Measurements from ENCODE around the gene NDUFA5.

NDUFA5 gene

DNA sequence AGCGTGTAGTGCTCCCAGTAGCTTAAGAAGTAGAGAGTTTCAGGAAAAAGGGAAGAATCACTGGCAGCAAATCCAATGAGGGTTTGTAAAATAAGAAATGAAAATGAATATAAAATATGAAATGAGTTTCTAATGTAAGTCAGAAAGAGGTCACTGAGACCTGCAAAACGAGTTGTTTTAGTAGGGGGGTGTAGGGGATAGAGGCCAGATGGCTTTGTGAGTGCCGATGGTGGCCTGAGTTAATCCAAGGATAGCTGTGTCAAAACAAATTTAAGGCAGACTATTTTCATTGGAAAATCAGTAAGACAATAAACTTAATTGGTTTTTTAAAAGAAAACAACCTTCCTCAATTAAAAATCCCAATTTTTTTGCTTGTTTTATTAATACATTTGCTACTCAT, 43.3 kb upstream of the NDUFA5 start (continued):
- TF ChIP-seq ZNF184 (tag by site-specific recombination; IDR thresholded peaks at IDR 0.05) (no peak), PRDM10 (tag by site-specific recombination; IDR thresholded peaks at IDR 0.05) (no peak), ZNF747 (tag by site-specific recombination; IDR thresholded peaks at IDR 0.05) (no peak), ZNF280C (tag by site-specific recombination; IDR thresholded peaks at IDR 0.05) (no peak), ZFHX2 (tag by site-specific recombination; conservative IDR thresholded peaks at IDR 0.05) (no peak)

GRCh38 chr7:123599766-123600165, 42.1 kb upstream of the NDUFA5 start:
- CTCF ChIA-PET, result interaction anchor here (0.5 to 1.5 kb wide), 4 partner anchors 19 to 1432 kb away, joined by 3 to 4 read pairs (median 3); no protein-coding TSS in a partner anchor

DNA sequence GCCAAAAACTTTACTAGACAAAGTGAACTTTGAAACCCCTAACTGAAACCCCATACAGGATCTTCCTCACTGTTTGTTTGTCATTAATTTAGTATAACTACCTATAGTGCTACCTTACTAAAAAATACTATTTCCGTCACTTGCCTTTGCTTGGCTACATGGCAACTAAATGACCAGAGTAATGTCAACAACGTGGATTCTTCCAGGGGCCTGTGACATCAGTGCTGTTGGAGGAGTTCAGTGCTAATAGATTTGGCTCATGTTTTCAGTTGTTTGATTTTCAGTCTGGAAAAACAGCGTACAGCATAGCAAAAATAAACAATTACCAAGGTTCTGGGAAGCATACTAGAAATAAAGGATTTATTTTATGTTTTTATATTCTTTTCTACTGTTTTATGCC, 41.0 kb upstream of the NDUFA5 start:
- TF ChIP-seq ZNF785 (tag by site-specific recombination; IDR thresholded peaks at IDR 0.05) (no peak), ZNF426 (tag by site-specific recombination; IDR thresholded peaks at IDR 0.05) (no peak), YY1 (tag by site-specific recombination; IDR thresholded peaks at IDR 0.05) (no peak), ZFP41 (tag by site-specific recombination; IDR thresholded peaks at IDR 0.05; ENCODE audit: borderline replicate concordance) (no peak)
- TF ChIP-seq, protein P1, sequence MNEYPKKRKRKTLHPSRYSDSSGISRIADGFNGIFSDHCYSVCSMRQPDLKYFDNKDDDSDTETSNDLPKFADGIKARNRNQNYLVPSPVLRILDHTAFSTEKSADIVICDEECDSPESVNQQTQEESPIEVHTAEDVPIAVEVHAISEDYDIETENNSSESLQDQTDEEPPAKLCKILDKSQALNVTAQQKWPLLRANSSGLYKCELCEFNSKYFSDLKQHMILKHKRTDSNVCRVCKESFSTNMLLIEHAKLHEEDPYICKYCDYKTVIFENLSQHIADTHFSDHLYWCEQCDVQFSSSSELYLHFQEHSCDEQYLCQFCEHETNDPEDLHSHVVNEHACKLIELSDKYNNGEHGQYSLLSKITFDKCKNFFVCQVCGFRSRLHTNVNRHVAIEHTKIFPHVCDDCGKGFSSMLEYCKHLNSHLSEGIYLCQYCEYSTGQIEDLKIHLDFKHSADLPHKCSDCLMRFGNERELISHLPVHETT (tag by site-specific recombination; IDR thresholded peaks at IDR 0.05), result no peak
- CTCF ChIA-PET, result interaction anchor here (0.8 to 1.5 kb wide), 2 partner anchors 18 to 317 kb away, joined by 4 read pairs; no protein-coding TSS in a partner anchor
- POLR2A ChIA-PET, result no interaction called here

More at GRCh38 chr7:123599766-123600165, 42.1 kb upstream of the NDUFA5 start:
- TF ChIP-seq, protein P2, sequence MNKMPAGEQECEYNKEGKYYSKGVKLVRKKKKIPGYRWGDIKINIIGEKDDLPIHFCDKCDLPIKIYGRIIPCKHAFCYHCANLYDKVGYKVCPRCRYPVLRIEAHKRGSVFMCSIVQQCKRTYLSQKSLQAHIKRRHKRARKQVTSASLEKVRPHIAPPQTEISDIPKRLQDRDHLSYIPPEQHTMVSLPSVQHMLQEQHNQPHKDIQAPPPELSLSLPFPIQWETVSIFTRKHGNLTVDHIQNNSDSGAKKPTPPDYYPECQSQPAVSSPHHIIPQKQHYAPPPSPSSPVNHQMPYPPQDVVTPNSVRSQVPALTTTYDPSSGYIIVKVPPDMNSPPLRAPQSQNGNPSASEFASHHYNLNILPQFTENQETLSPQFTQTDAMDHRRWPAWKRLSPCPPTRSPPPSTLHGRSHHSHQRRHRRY (tag by site-specific recombination; IDR thresholded peaks at IDR 0.05), result no peak
- no peak for TF ChIP-seq ZFHX2 (tag by site-specific recombination; conservative IDR thresholded peaks at IDR 0.05)
- TF ChIP-seq ZNF19 (tag by site-specific recombination; IDR thresholded peaks at IDR 0.05; ENCODE audit: low read depth), result no peak
- TF ChIP-seq ZNF391 (tag by site-specific recombination; IDR thresholded peaks at IDR 0.05; ENCODE audit: borderline replicate concordance, low read depth), result no peak
- Histone ChIP-seq H3K27ac (ENCODE audit: extremely low read depth, low read depth, low read length) (no peak overlapping the region), H3K4me3 (ENCODE audit: low read depth, low read length) (no peak overlapping the region), H3K9me3 (ENCODE audit: control insufficient read depth, insufficient read depth, low read depth, low read length) (no peaks in the 10 kb centered on the region), H3K36me3 (ENCODE audit: control insufficient read depth in 2 of 2, insufficient read depth in 1 of 2, low read length in 2 of 2) (no peaks in the 10 kb centered on the region), H3K4me1 (ENCODE audit: control insufficient read depth, insufficient read depth, low read length) (no peaks in the 10 kb centered on the region)
- POLR2A ChIA-PET, result no interaction called here

More for the DNA sequence above, 41.0 kb upstream of the NDUFA5 start:
- no peaks in the 10 kb centered on the region for H3K36me3 ChIP-seq (ENCODE audit: control insufficient read depth in 2 of 2, insufficient read depth in 1 of 2, low read length in 2 of 2)
- no peaks in the 10 kb centered on the region for H3K9me3 ChIP-seq (ENCODE audit: control insufficient read depth, insufficient read depth, low read depth, low read length)
- no peak overlapping the region for H3K4me3 ChIP-seq (ENCODE audit: low read depth, low read length)
- no peak overlapping the region for H3K27ac ChIP-seq (ENCODE audit: extremely low read depth, low read depth, low read length)
- H3K4me1 ChIP-seq (ENCODE audit: control insufficient read depth, insufficient read depth, low read length), result no peaks in the 10 kb centered on the region

Data from HEK293 (cell line).